CD8-positive, alpha-beta memory T cell (primary cell): Measurements from ENCODE around the gene HPS1. TPM values are rescaled to one million over a fixed set of nuclear protein-coding genes. Genes with fewer than 3 reads are reported as not detected.

Source experiments
- CTCF ChIA-PET: fragments of 350-600 bp; sonication (Branson Sonifier 250); formaldehyde crosslinking; loops from one replicate; lab custom pipeline; 2021; ENCODE audit warnings: antibody characterized with exemption; lab: Charles Lee
- POLR2A ChIA-PET: fragments of 350-600 bp; sonication (Branson Sonifier 250); formaldehyde crosslinking; loops from one replicate; lab custom pipeline; 2021; ENCODE audit warnings: antibody characterized with exemption; lab: Charles Lee
- DNase-seq, 5 donors: peaks; one replicate each; pipeline versions ENCODE4 v3.0.0 to v3.0.0-alpha.2; 2020 to 2022; ENCODE audit warnings: mixed read lengths in 1 of 5
- H3K27ac ChIP-seq: one replicate; pipeline ENCODE4 v1.7.0; 2013; ENCODE audit warnings: low read depth, mild to moderate bottlenecking, low read length, moderate library complexity
- H3K27me3 ChIP-seq: 2 replicates; pipeline ENCODE4 v1.7.0; 2013; ENCODE audit warnings: low read length, mild to moderate bottlenecking; ENCODE audit not compliant: insufficient read depth, poor library complexity, severe bottlenecking
- H3K36me3 ChIP-seq: 2 replicates; pipeline ENCODE4 v1.7.0; 2013; ENCODE audit warnings: mild to moderate bottlenecking, low read length, moderate library complexity; ENCODE audit not compliant: insufficient read depth
- H3K4me1 ChIP-seq: 2 replicates; pipeline ENCODE4 v1.7.0; 2013; ENCODE audit warnings: mild to moderate bottlenecking, low read length, moderate library complexity; ENCODE audit not compliant: insufficient read depth
- H3K4me3 ChIP-seq: 2 replicates; pipeline ENCODE4 v1.7.0; 2013; ENCODE audit warnings: mild to moderate bottlenecking, low read length
- H3K9me3 ChIP-seq: 2 replicates; pipeline ENCODE4 v1.7.0; 2013; ENCODE audit warnings: mild to moderate bottlenecking, low read length
- H3K27ac Mint-ChIP-seq, 8 donors: one replicate each; pipeline ENCODE4 v1.8.0; 2020 to 2021; ENCODE audit warnings: mixed read lengths in 8 of 8, mild to moderate bottlenecking in 6 of 8, inconsistent platforms in 3 of 8, moderate library complexity in 3 of 8
- H3K27me3 Mint-ChIP-seq, 2 donors: one replicate each; pipeline ENCODE4 v1.8.0; 2020 to 2021; ENCODE audit warnings: mixed read lengths in 2 of 2, mild to moderate bottlenecking in 1 of 2, moderate library complexity in 1 of 2
- H3K36me3 Mint-ChIP-seq, 3 donors: one replicate each; pipeline ENCODE4 v1.8.0; 2020 to 2021; ENCODE audit warnings: mixed read lengths in 3 of 3, inconsistent platforms in 1 of 3, mild to moderate bottlenecking in 1 of 3
- H3K4me1 Mint-ChIP-seq, 3 donors: one replicate each; pipeline ENCODE4 v1.8.0; 2020 to 2021; ENCODE audit warnings: mixed read lengths in 3 of 3, inconsistent platforms in 1 of 3, mild to moderate bottlenecking in 1 of 3
- H3K4me3 Mint-ChIP-seq, 7 donors: one replicate each; pipeline ENCODE4 v1.8.0; 2020 to 2021; ENCODE audit warnings: mixed read lengths in 7 of 7, mild to moderate bottlenecking in 6 of 7, moderate library complexity in 4 of 7, inconsistent platforms in 2 of 7
- H3K9me3 Mint-ChIP-seq, 5 donors: one replicate each; pipeline ENCODE4 v1.8.0; 2020 to 2022; ENCODE audit warnings: mixed read lengths in 5 of 5, mild to moderate bottlenecking in 3 of 5, moderate library complexity in 2 of 5, inconsistent platforms in 1 of 5
- polyA plus RNA-seq: library from polyadenylated mRNA; unstranded; fragments of 300-500 nt; fragmentation: Illumina TruSeq; gene quantifications from one replicate; pipeline ENCODE4 v1.2.3, GENCODE V29; 2021
- total RNA-seq, 2 experiments: library from RNA; stranded (reverse); gene quantifications; one replicate each; pipeline ENCODE4 v1.2.3, GENCODE V29; 2021

The HPS1 gene
- total and polyA plus RNA-seq, 3 experiments from 2014 or later: 50.5 to 89.8 (median 58.3) TPM

GRCh38 chr10:98449287-98449686, 2.6 kb upstream of the HPS1 start:
- H3K4me1 Mint-ChIP-seq: peaks cover 28 to 29% (median 28%) of the 10 kb centered on the region in 3 donors
- Histone ChIP-seq H3K36me3 (peaks cover 5% of the 10 kb centered on the region), H3K9me3 (no peaks in the 10 kb centered on the region), H3K27ac (no peak overlapping the region), H3K4me3 (no peak overlapping the region), H3K4me1 (peaks cover 19% of the 10 kb centered on the region), H3K27me3 (peaks cover 6% of the 10 kb centered on the region)
- ChIA-PET CTCF (no interaction called here), POLR2A (no interaction called here)
- peak overlapping the region in 1 of 7 donors; percentile 48 for H3K4me3 Mint-ChIP-seq
- DNase-seq: no peak
- peaks cover 3 to 30% of the 10 kb centered on the region in 2 donors for H3K27me3 Mint-ChIP-seq
- no peak overlapping the region for H3K27ac Mint-ChIP-seq
- no peaks in the 10 kb centered on the region for H3K9me3 Mint-ChIP-seq
- H3K36me3 Mint-ChIP-seq: peaks cover 0 to 17% (median 4%) of the 10 kb centered on the region in 3 donors

- peaks cover 5 to 45% (median 16%) of the 10 kb centered on the region in 3 donors for H3K36me3 Mint-ChIP-seq
- peak in 3 of 5 donors; percentile 16 to 38 (median 34) for DNase-seq
- ChIA-PET POLR2A (interaction anchor here (0.6 kb wide), 1 partner anchor 555 kb away, joined by 6 read pairs; no protein-coding TSS in a partner anchor), CTCF (no interaction called here)
- peaks cover 1 to 8% of the 10 kb centered on the region in 2 donors for H3K27me3 Mint-ChIP-seq
- Histone ChIP-seq H3K27me3 (peaks cover 3% of the 10 kb centered on the region), H3K4me3 (peak overlapping the region; percentile 65), H3K27ac (peak overlapping the region; percentile 81), H3K36me3 (peaks cover 7% of the 10 kb centered on the region), H3K4me1 (peaks cover 19% of the 10 kb centered on the region), H3K9me3 (no peaks in the 10 kb centered on the region)
- H3K9me3 Mint-ChIP-seq: no peaks in the 10 kb centered on the region
- peaks cover 49 to 59% (median 54%) of the 10 kb centered on the region in 3 donors for H3K4me1 Mint-ChIP-seq
- peak overlapping the region; percentile 90 to 98 (median 94) for H3K4me3 Mint-ChIP-seq
- H3K27ac Mint-ChIP-seq: peak overlapping the region; percentile 89 to 99 (median 94)
Observed at GRCh38 chr10:98446151-98446660, 529 bp downstream of the HPS1 start.

DNA sequence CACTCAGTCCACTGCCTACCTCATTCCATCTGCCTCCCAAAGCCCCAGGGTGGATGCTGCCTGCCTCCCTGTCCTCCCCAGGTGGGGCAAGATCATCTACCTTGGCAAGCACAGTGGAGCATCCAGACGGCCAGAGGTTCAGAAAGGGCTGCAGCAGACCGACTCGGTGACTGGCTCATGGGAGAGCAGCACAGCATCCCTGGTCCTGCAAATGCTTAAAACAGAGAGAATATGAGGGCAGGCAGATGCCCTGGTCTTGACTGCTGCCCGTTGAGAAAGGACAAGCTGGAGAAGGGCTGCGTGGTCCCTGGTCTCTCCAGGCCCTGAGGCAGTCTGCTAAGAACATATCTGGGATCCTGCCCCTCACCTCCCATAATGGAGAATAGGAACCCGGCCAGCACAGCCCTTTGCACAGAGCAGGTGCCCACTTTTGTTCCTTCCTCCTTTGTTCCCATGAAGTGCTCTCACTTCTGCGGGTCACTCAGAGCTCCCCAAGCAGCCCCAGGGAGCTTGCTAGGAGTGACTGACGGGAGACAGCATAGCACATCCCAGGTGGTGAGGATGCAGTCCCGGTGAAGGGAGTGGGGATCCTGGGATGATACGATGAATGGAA, 1.4 kb downstream of the HPS1 start:
- H3K4me3 ChIP-seq: peak overlapping the region; percentile 65
- ChIA-PET CTCF (no interaction called here), POLR2A (interaction anchor here (0.6 kb wide), 1 partner anchor 555 kb away, joined by 6 read pairs; no protein-coding TSS in a partner anchor)

DNA sequence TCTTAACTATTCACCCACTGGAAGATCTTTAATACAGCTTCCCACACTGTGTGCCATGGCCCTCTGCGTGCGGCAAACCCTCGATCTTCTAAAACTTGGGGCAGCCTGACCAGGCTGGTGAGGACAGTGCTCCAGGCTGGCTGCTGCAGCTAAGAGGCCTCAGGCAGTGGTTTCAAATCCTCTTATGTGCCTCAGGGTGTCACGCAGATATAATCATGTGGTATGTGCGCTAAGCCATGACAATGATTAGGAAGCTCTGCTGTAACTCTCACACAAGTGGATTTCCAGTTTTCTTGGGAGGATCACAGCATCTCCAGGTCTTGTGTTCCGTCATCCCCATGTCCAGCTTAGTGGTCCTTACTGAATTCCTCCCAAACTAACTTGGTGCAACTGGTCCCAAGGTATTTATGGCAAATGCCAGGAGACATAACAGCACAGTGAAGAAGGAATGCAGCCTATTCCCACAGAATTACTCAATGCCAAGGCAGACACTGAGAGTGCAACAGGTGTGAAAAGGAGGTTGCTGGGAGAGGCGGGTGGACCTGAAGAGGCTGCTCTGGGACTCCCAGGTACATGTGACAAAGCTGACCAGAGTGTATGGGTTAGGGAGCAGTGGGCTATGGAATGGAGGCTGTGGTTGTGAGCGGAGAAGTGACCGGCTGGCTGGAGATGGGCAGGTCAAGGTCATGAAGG, 2.3 kb downstream of the HPS1 start:
- DNase-seq: no peak
- Histone ChIP-seq H3K4me3 (no peak overlapping the region), H3K4me1 (peaks cover 19% of the 10 kb centered on the region), H3K27ac (no peak overlapping the region), H3K27me3 (no peaks in the 10 kb centered on the region), H3K36me3 (peaks cover 7% of the 10 kb centered on the region), H3K9me3 (no peaks in the 10 kb centered on the region)
- Mint-ChIP-seq H3K4me1 (peaks cover 57 to 68% (median 66%) of the 10 kb centered on the region in 3 donors), H3K4me3 (peak overlapping the region; percentile 33 to 98 (median 93)), H3K27ac (peak overlapping the region; percentile 32 to 99 (median 87)), H3K9me3 (no peaks in the 10 kb centered on the region), H3K36me3 (peaks cover 5 to 60% (median 18%) of the 10 kb centered on the region in 3 donors), H3K27me3 (peaks cover 0 to 1% of the 10 kb centered on the region in 2 donors)
- ChIA-PET CTCF (interaction anchor here (2.3 kb wide), 1 partner anchor 23 kb away, joined by 8 read pairs; no protein-coding TSS in a partner anchor), POLR2A (no interaction called here)

More for the DNA sequence above, 1.4 kb downstream of the HPS1 start:
- no peak for DNase-seq
- H3K9me3 ChIP-seq: no peaks in the 10 kb centered on the region
- peaks cover under 1% of the 10 kb centered on the region for H3K27me3 ChIP-seq
- Mint-ChIP-seq H3K9me3 (no peaks in the 10 kb centered on the region), H3K36me3 (peaks cover 5 to 51% (median 17%) of the 10 kb centered on the region in 3 donors), H3K4me1 (peaks cover 54 to 65% (median 61%) of the 10 kb centered on the region in 3 donors), H3K4me3 (peak overlapping the region; percentile 90 to 98 (median 94)), H3K27me3 (peaks cover 1 to 2% of the 10 kb centered on the region in 2 donors), H3K27ac (peak overlapping the region; percentile 89 to 99 (median 94))
- peaks cover 19% of the 10 kb centered on the region for H3K4me1 ChIP-seq
- peaks cover 7% of the 10 kb centered on the region for H3K36me3 ChIP-seq
- H3K27ac ChIP-seq: no peak overlapping the region

DNA sequence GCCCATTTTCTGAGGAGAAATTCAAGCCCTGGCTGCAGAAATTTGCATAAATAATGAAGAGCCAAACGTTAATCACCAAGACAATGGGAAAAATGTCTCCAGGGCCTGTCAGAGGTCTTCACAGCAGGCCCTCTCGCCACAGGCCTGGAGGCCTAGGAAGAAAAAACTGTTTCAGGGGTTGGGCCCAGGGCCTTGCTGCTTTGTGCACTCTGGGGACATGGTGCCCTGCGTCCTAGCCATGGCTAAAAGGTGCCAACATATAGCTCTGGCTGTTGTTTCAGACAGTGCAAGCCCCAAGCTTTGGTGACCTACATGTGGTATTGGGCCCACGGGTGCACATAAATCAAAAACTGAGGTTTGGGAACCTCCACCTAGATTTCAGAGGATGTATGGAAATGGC, 8.0 kb downstream of the HPS1 start:
- no peaks in the 10 kb centered on the region for H3K27me3 ChIP-seq
- Mint-ChIP-seq H3K27me3 (no peaks in the 10 kb centered on the region), H3K27ac (no peak overlapping the region), H3K4me1 (peaks cover 30 to 56% (median 44%) of the 10 kb centered on the region in 3 donors), H3K9me3 (no peaks in the 10 kb centered on the region), H3K4me3 (no peak overlapping the region), H3K36me3 (peaks cover 11 to 95% (median 32%) of the 10 kb centered on the region in 3 donors)
- H3K36me3 ChIP-seq: peaks cover 21% of the 10 kb centered on the region
- H3K4me3 ChIP-seq: no peak overlapping the region
- ChIA-PET POLR2A (no interaction called here), CTCF (no interaction called here)
- no peaks in the 10 kb centered on the region for H3K9me3 ChIP-seq
- DNase-seq: no peak
- H3K27ac ChIP-seq: no peak overlapping the region
- H3K4me1 ChIP-seq: no peaks in the 10 kb centered on the region

- Histone ChIP-seq H3K36me3 (peaks cover 30% of the 10 kb centered on the region), H3K27ac (no peak overlapping the region), H3K4me1 (no peaks in the 10 kb centered on the region), H3K27me3 (no peaks in the 10 kb centered on the region), H3K9me3 (no peaks in the 10 kb centered on the region), H3K4me3 (no peak overlapping the region)
- Mint-ChIP-seq H3K27ac (no peak overlapping the region), H3K9me3 (peaks cover 0 to 2% (median 0%) of the 10 kb centered on the region in 5 donors), H3K36me3 (peaks cover 18 to 95% (median 28%) of the 10 kb centered on the region in 3 donors), H3K4me3 (no peak overlapping the region), H3K27me3 (no peaks in the 10 kb centered on the region), H3K4me1 (peaks cover 17 to 36% (median 27%) of the 10 kb centered on the region in 3 donors)
- no peak for DNase-seq
- POLR2A ChIA-PET: no interaction called here
- CTCF ChIA-PET: interaction anchor here (4.6 kb wide), 1 partner anchor 11 kb away, joined by 13 read pairs; no protein-coding TSS in a partner anchor
Observed at GRCh38 chr10:98436704-98437103, 10.0 kb downstream of the HPS1 start.

DNA sequence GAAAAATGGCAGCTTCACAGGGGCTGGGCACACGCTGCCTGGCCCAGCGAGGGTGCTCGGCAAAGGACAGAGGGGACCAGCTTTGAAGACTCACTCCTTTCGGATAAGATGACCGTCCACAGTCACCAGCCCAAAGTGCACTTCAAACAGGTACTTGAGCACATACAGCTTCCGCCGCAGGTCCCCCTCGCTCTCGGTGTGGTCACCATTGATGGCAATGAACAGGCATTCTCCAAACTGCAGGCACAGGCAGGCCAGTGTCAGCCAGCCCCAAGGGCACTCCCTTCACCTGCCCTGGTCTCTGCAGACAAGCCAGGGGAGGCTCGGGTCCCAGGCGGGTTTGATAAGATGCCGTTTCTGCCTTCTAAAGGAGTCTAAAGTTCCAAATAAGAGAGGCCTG, 11.6 kb downstream of the HPS1 start:
- no peak overlapping the region for H3K27ac ChIP-seq
- peaks cover 0 to 2% (median 0%) of the 10 kb centered on the region in 5 donors for H3K9me3 Mint-ChIP-seq
- no peaks in the 10 kb centered on the region for H3K27me3 ChIP-seq
- DNase-seq: no peak
- no peaks in the 10 kb centered on the region for H3K9me3 ChIP-seq
- H3K4me3 Mint-ChIP-seq: no peak overlapping the region
- ChIA-PET CTCF (interaction anchor here (1.3 to 4.6 kb wide), 2 partner anchors 10 to 13 kb away, joined by 3 to 13 read pairs; no protein-coding TSS in a partner anchor), POLR2A (interaction anchor here (0.6 kb wide), 1 partner anchor 441 kb away, joined by 4 read pairs; no protein-coding TSS in a partner anchor)
- no peak overlapping the region for H3K4me3 ChIP-seq
- peaks cover 8 to 25% (median 15%) of the 10 kb centered on the region in 3 donors for H3K4me1 Mint-ChIP-seq
- peaks cover 26 to 96% (median 34%) of the 10 kb centered on the region in 3 donors for H3K36me3 Mint-ChIP-seq
- H3K36me3 ChIP-seq: peaks cover 30% of the 10 kb centered on the region
- H3K4me1 ChIP-seq: no peaks in the 10 kb centered on the region
- H3K27ac Mint-ChIP-seq: no peak overlapping the region
- no peaks in the 10 kb centered on the region for H3K27me3 Mint-ChIP-seq
